Sigmoid colon (tissue), 7 donors: ENCODE data around the gene LSR. TPM values are rescaled to one million over a fixed set of nuclear protein-coding genes. Genes with fewer than 3 reads are reported as not detected.

Experiments used
- DNase-seq: peaks from one replicate; pipeline ENCODE4 v3.0.0-alpha.2; 2019
- H3K27ac ChIP-seq, 4 donors: fragments of 200-600 bp; sonication (generic); one replicate each; pipeline ENCODE4 v1.5.1; 2016 to 2019; ENCODE audit warnings: mild to moderate bottlenecking in 1 of 4
- H3K27me3 ChIP-seq, 3 donors: fragments of 200-600 bp; sonication (generic); one replicate each; pipeline ENCODE4 v1.5.1; 2019; ENCODE audit warnings: mild to moderate bottlenecking in 1 of 3
- H3K36me3 ChIP-seq, 4 donors: fragments of 200-600 bp; sonication (generic); one replicate each; pipeline ENCODE4 v1.5.1; 2016 to 2019
- H3K4me1 ChIP-seq, 4 donors: fragments of 200-600 bp; sonication (generic); one replicate each; pipeline ENCODE4 v1.5.1; 2017 to 2019
- H3K4me3 ChIP-seq, 4 donors: fragments of 200-600 bp; sonication (generic); one replicate each; pipeline ENCODE4 v1.5.1; 2017 to 2019; ENCODE audit warnings: mild to moderate bottlenecking in 2 of 4, moderate library complexity in 1 of 4
- H3K9me3 ChIP-seq, 4 donors: fragments of 200-600 bp in 3 of 4; sonication (generic) in 3 of 4; one replicate each; pipeline versions ENCODE4 v1.5.1 to v1.6.1; 2013 to 2019
- CTCF ChIP-seq, 4 experiments: fragments of 450-650 bp in 3 of 4; fragments of 200-600 bp in 1 of 4; IDR thresholded peaks; one replicate each; pipeline ENCODE4 v1.5.1; 2016 to 2019; ENCODE audit warnings: antibody characterized with exemption in 4 of 4, mild to moderate bottlenecking in 3 of 4, moderate library complexity in 2 of 4
- EP300 ChIP-seq, 4 donors: sonication (generic); formaldehyde crosslinking; IDR thresholded peaks; one replicate each; pipeline ENCODE4 v1.6.1; 2017; ENCODE audit warnings: antibody characterized with exemption in 4 of 4
- POLR2A ChIP-seq, 2 donors: fragments of 450-650 bp; IDR thresholded peaks; one replicate each; pipeline ENCODE4 v1.6.1; 2016; ENCODE audit warnings: antibody characterized with exemption in 2 of 2, mild to moderate bottlenecking in 2 of 2, moderate library complexity in 2 of 2
- POLR2AphosphoS5 ChIP-seq, 4 donors: sonication (generic); formaldehyde crosslinking; IDR thresholded peaks; one replicate each; pipeline ENCODE4 v1.6.1; 2017; ENCODE audit warnings: antibody characterized with exemption in 4 of 4
- WGBS, 2 donors: extraction: QIAGEN DNeasy Blood & Tissue Kit; methylation state at CpG; one replicate each; pipeline ENCODE4 v1.1.7; 2013; 5-methylcytosine and 5-hydroxymethylcytosine counted together
- intact Hi-C: fragments of 100-400 bp; cut with DNase I; formaldehyde crosslinking; loops from one replicate; pipeline ENCODE4 v1.15.1; 2023
- polyA plus RNA-seq, 3 donors: library from polyadenylated mRNA; stranded (reverse); fragments of 200-250 nt; gene quantifications; one replicate each; pipeline ENCODE4 v1.2.3, GENCODE V29; 2013
- total RNA-seq, 4 donors: library from RNA; depleted of rRNA; stranded (reverse); fragments of >200 nt; gene quantifications; one replicate each; pipeline ENCODE4 v1.1.0, GENCODE V29; 2016
- donor health status: healthy with polysubstance abuse.
- donor health status: Bipolar disorder and iron deficiency.
- donor health status: healthy.

The LSR gene
- total and polyA plus RNA-seq, 7 donors, result 0.68 to 218 (median 3.6) TPM

- no peaks in the 10 kb centered on the region for H3K36me3 ChIP-seq
- DNase-seq, result no peak
- H3K27me3 ChIP-seq, result peaks cover 0 to 6% (median 3%) of the 10 kb centered on the region in 3 donors
- no peak overlapping the region for H3K4me3 ChIP-seq
- intact Hi-C loops, result no loop called here
- H3K9me3 ChIP-seq, result no peaks in the 10 kb centered on the region
- WGBS, 2 donors, result 73 to 86% methylated on average over 8 of the region's 8 CpGs
- H3K4me1 ChIP-seq, result no peaks in the 10 kb centered on the region
- TF ChIP-seq POLR2AphosphoS5 (IDR thresholded peaks at IDR 0.05) (no peak), EP300 (IDR thresholded peaks at IDR 0.05) (no peak), CTCF (IDR thresholded peaks at IDR 0.05) (no peak), POLR2A (IDR thresholded peaks at IDR 0.05) (no peak)
- no peak overlapping the region for H3K27ac ChIP-seq
These were observed 41.4 kb upstream of the LSR start for GRCh38 chr19:35207391-35207871.

- 86% methylated on average over 8 of the region's 8 CpGs for WGBS, 2 donors
- intact Hi-C loops, result no loop called here
These were observed 40.7 kb upstream of the LSR start for GRCh38 chr19:35208121-35208520.

DNA sequence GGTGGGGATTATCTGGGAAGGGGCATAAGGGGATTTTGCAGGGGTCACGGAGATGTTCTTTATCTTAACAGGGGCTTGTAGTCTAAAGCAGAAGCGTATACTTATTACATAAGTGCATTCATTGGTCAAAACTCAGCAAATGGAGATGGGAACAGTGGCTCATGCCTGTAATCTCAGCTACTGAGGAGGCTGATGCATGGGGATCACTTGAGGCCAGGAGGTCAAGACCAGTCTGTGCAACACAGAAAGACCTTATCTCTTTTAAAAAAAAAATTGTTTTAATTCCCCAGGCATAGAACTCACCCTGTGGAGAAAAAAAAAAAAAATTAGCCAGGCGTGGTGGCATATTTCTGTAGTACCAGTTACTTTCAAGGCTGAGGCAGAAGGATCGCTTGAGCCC lies 39.2 kb upstream of the LSR start:
- DNase-seq, result no peak
- intact Hi-C loops, result no loop called here
- H3K4me1 ChIP-seq, result peaks cover 0 to 16% (median 13%) of the 10 kb centered on the region in 4 donors
- H3K4me3 ChIP-seq, result no peak overlapping the region
- H3K36me3 ChIP-seq, result no peaks in the 10 kb centered on the region
- H3K27ac ChIP-seq, result no peak overlapping the region
- H3K9me3 ChIP-seq, result no peaks in the 10 kb centered on the region
- peaks cover 0 to 6% (median 3%) of the 10 kb centered on the region in 3 donors for H3K27me3 ChIP-seq
- whole genome bisulfite sequencing, 2 donors, result 84 to 91% methylated on average over 4 of the region's 4 CpGs
- no peak for TF ChIP-seq EP300 (IDR thresholded peaks at IDR 0.05)
- no peak for TF ChIP-seq POLR2AphosphoS5 (IDR thresholded peaks at IDR 0.05)
- TF ChIP-seq CTCF (IDR thresholded peaks at IDR 0.05), result no peak
- no peak for TF ChIP-seq POLR2A (IDR thresholded peaks at IDR 0.05)

More at GRCh38 chr19:35208121-35208520, 40.7 kb upstream of the LSR start:
- no peak for DNase-seq
- Histone ChIP-seq H3K4me3 (no peak overlapping the region), H3K9me3 (no peaks in the 10 kb centered on the region), H3K36me3 (no peaks in the 10 kb centered on the region), H3K27me3 (peaks cover 0 to 6% (median 3%) of the 10 kb centered on the region in 3 donors), H3K27ac (no peak overlapping the region), H3K4me1 (peaks cover 0 to under 1% (median 0%) of the 10 kb centered on the region in 4 donors)
- TF ChIP-seq POLR2AphosphoS5 (IDR thresholded peaks at IDR 0.05) (no peak), POLR2A (IDR thresholded peaks at IDR 0.05) (no peak), EP300 (IDR thresholded peaks at IDR 0.05) (no peak), CTCF (IDR thresholded peaks at IDR 0.05) (no peak)

GRCh38 chr19:35211545-35212230 lies 37.1 kb upstream of the LSR start:
- intact Hi-C loops, result no loop called here
- 47 to 73% methylated on average over 7 of the region's 7 CpGs for WGBS, 2 donors
- Histone ChIP-seq H3K36me3 (no peaks in the 10 kb centered on the region), H3K27me3 (peaks cover 0 to 6% (median 3%) of the 10 kb centered on the region in 3 donors), H3K4me1 (peaks cover 0 to 16% (median 13%) of the 10 kb centered on the region in 4 donors), H3K27ac (peak overlapping the region in 3 of 4 donors; percentile 37 to 57 (median 42)), H3K9me3 (no peaks in the 10 kb centered on the region), H3K4me3 (no peak overlapping the region)
- TF ChIP-seq EP300 (IDR thresholded peaks at IDR 0.05) (peak in 1 of 4 donors; percentile 13), POLR2AphosphoS5 (IDR thresholded peaks at IDR 0.05) (peak in 1 of 4 donors; percentile 41), POLR2A (IDR thresholded peaks at IDR 0.05) (no peak)
- peak; percentile 72 for DNase-seq

- H3K27me3 ChIP-seq, result peaks cover 0 to 6% (median 3%) of the 10 kb centered on the region in 3 donors
- H3K9me3 ChIP-seq, result no peaks in the 10 kb centered on the region
- no peak for DNase-seq
- intact Hi-C loops, result no loop called here
- H3K36me3 ChIP-seq, result no peaks in the 10 kb centered on the region
- peak overlapping the region in 3 of 4 donors; percentile 37 to 57 (median 42) for H3K27ac ChIP-seq
- 61 to 66% methylated on average over 7 of the region's 7 CpGs for WGBS, 2 donors
- TF ChIP-seq EP300 (IDR thresholded peaks at IDR 0.05), result no peak
- no peak for TF ChIP-seq CTCF (IDR thresholded peaks at IDR 0.05)
- TF ChIP-seq POLR2A (IDR thresholded peaks at IDR 0.05), result no peak
- no peak for TF ChIP-seq POLR2AphosphoS5 (IDR thresholded peaks at IDR 0.05)
- no peak overlapping the region for H3K4me3 ChIP-seq
- peaks cover 0 to 16% (median 13%) of the 10 kb centered on the region in 4 donors for H3K4me1 ChIP-seq
These were observed 36.6 kb upstream of the LSR start for GRCh38 chr19:35212241-35212640.
